Measurements from ENCODE around the gene SURF1.

The SURF1 gene

DNA sequence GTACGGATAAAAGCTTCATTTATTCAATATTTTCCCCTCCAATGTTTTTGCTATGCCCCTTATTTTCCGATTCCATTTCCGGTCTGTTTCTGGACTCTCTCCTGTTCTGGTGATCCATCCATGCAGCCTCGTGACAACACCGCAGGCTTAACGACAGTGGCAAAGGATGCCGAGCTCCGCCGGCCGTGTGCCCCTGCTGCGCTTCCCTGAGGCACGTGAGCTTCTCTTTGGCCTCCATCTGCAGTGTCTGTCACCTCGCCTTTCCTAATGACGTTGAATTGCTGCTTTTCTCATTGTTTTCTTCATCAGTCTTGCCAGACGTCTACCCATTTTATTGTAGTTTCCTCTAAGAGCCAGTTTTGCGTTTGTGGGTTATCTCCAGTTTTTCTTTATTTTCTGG, 49.0 kb downstream of the SURF1 start:
- H3K36me3 Mint-ChIP-seq, result no peaks in the 10 kb centered on the region
- no peaks in the 10 kb centered on the region for H3K9me3 Mint-ChIP-seq
- no peak for ATAC-seq
- H3K4me1 Mint-ChIP-seq, result no peaks in the 10 kb centered on the region
- no peak overlapping the region for H3K27ac Mint-ChIP-seq
- H3K27me3 Mint-ChIP-seq, result peaks cover 44% of the 10 kb centered on the region
- no peak overlapping the region for H3K4me3 Mint-ChIP-seq

DNA sequence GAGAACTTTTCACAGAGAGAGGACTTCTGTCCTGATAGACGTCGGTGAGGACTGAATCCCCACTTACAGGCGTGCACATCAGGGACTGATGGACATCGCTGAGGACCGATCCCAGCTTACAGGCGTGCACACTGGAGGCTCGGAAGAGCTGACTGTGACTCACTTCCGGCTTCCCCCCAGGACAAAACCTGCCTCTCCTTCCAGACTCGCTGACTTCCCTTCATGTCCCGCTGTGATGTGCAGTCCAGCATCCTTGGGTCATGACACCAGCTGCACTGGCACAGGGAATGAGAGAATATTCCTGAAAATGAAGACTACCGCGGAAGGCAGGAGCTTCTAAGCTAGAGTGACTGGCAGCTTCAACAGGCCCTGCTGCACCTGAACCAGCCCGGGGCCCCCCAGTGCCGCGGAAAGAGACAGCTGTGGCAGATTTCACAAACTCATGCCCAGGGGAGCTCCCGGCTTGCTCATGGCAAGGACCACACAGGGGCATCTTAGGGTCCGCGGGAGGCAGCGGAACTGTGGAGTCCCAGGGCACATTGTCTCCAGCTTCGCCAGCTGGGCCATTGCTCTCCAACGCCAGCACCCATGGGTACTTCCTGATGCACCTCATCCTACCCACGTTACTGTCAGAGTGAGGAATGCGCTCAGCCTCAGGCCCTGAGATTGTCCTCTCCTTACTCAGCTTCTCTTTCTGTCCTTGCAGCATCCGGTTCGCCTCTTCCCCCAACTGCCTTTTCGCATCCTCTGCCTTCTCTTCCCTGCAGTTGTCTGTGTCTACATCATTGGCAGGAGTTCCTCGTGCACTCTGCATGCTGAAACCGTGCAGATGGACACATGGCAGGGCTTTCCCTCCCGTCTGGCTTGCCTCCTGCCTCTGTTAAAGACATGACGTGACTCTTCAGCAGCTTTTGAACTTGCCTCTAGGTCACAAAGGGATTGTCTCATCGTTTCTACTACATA, 49.8 kb downstream of the SURF1 start:
- H3K4me3 Mint-ChIP-seq, result no peak overlapping the region
- no peak for ATAC-seq
- peaks cover 44% of the 10 kb centered on the region for H3K27me3 Mint-ChIP-seq
- no peaks in the 10 kb centered on the region for H3K36me3 Mint-ChIP-seq
- H3K27ac Mint-ChIP-seq, result no peak overlapping the region
- no peaks in the 10 kb centered on the region for H3K9me3 Mint-ChIP-seq
- no peaks in the 10 kb centered on the region for H3K4me1 Mint-ChIP-seq

DNA sequence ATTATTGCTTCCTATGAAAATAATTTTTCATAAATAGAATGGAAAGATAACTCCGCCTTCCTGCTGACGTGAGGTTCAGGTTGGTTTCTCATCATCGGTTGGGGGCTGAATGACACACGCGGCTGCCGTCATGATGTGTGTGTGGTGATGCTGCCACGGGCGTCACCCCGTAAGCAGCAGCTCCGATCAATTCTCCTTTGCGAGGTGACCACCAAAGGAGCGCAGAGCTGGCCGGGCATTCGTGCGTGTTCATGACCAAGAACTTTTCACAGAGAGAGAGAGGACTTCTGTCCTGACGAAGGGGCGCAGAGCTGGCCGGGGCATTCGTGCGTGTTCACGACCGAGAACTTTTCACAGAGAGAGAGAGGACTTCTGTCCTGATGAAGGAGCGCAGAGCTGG, 50.6 kb downstream of the SURF1 start:
- Mint-ChIP-seq H3K27ac (no peak overlapping the region), H3K4me1 (no peaks in the 10 kb centered on the region), H3K9me3 (no peaks in the 10 kb centered on the region), H3K36me3 (no peaks in the 10 kb centered on the region), H3K27me3 (peaks cover 44% of the 10 kb centered on the region), H3K4me3 (no peak overlapping the region)
- ATAC-seq, result no peak

DNA sequence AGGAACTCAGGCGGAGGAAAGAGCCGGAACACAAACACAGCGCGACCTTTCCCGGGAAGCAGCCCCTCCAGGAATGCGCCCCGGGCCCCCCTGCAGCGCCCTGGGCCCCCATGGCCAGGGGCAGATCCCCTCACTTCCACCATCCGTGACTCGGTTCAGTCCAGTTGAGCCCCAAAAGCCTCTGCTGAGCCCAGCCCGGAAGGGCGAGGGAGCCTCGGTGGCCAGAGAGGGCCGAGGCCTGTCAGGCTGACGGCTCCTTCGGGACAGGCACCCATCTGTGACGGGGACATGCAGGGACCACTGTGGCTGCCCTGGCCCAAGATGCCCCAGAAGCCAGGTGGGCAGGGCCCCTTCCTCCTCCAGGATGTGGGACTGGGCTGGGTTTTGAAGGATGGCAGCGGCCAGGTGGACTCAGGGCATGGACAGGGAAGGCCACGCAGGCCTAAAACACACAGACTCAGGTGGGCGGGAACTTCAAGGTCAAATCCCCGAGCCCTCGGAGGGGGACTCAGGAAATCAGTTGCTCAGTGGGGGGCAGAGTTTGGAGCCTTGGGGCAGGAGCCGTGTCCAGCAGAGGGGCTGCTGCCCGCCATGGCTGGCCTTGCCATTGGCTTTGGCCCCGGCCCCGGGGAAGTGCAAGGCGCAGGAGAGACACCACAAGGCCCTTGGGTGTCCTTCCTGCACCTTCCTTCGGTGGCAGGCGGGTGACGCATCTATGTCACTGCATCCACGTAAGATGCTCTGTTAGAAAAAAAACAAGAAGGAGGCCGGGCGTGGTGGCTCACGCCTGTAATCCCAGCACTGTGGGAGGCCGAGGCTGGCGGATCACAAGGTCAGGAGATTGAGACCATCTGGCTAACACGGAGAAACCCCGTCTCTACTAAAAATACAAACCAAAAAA, 51.6 kb downstream of the SURF1 start:
- Mint-ChIP-seq H3K27me3 (peaks cover 38% of the 10 kb centered on the region), H3K4me1 (no peaks in the 10 kb centered on the region), H3K4me3 (no peak overlapping the region), H3K27ac (no peak overlapping the region), H3K9me3 (no peaks in the 10 kb centered on the region), H3K36me3 (no peaks in the 10 kb centered on the region)
- ATAC-seq, result no peak

DNA sequence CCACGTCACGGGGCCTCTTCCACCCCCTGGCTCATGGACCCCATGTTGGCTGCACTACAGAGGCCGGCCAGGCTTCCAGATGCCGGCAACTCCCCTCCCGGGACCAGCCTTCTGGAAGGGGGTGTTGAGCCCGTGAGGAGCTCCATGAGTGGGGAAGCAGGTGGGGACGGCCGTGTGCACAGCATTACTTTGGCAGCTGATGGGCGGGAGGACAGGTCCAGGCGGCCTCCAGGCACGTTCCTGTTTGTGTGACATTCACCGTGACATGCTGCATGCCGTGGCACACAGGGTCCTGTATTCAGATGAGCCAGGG, 52.2 kb downstream of the SURF1 start:
- no peaks in the 10 kb centered on the region for H3K36me3 Mint-ChIP-seq
- H3K4me3 Mint-ChIP-seq, result no peak overlapping the region
- peaks cover 32% of the 10 kb centered on the region for H3K27me3 Mint-ChIP-seq
- H3K4me1 Mint-ChIP-seq, result no peaks in the 10 kb centered on the region
- H3K9me3 Mint-ChIP-seq, result no peaks in the 10 kb centered on the region
- ATAC-seq, result peak; percentile 28
- no peak overlapping the region for H3K27ac Mint-ChIP-seq

DNA sequence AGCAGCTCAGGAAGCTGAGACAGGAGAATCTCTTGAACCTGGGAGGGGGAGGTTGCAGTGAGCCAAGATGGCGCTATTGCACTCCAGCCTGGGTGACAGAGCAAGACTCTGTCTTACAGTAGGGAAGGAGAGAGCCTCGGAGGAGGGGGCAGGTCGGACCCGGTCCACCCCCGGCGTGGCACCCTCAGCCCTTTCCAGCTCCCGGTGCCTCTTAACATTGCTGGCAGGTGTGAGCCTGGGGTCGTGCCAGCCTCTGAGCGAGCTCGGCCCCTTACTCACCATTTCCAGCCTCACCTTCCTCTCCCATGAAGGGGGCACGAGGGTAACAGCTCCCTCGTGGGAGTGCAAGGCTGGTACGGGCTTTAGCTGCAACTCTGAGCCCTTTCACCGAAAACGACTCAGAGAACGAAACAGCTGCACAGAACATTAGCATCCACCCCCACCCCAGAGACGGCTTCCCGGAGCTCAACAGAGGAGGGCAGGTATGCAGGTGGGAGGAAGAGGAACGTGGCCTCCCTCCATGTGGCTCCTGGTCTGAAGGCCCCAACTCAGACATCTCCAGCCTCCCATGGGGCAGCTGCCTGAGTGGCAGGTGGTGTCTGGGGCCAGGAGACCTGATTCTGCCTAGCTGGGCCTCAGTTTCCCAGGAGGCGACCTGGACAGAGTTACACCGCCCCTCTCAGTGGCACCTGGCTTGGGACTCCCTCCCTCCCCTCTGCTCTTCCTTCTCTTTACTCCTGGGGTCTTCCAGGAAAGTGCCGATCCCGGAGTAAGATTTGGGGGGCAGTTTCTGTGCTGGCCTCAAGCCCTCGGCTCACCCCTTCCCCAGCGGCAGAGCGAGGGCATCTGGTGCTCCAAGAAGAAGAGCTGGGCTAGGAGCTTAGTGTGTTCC, 52.8 kb downstream of the SURF1 start:
- Mint-ChIP-seq H3K27me3 (peaks cover 28% of the 10 kb centered on the region), H3K27ac (no peak overlapping the region), H3K36me3 (no peaks in the 10 kb centered on the region), H3K4me1 (no peaks in the 10 kb centered on the region), H3K9me3 (no peaks in the 10 kb centered on the region), H3K4me3 (no peak overlapping the region)
- ATAC-seq, result no peak
